Muscle layer of colon (tissue), 2 donors: ENCODE measurements around the gene ZBTB6.

Experiments
- H3K27ac ChIP-seq: one replicate; pipeline ENCODE4 v1.7.0; 2013; ENCODE audit warnings: low read depth, mild to moderate bottlenecking, low read length, moderate library complexity
- H3K27me3 ChIP-seq, 2 donors: one replicate each; pipeline ENCODE4 v1.7.0; 2013; ENCODE audit warnings: low read length in 2 of 2, mild to moderate bottlenecking in 2 of 2; ENCODE audit not compliant: insufficient read depth in 2 of 2, control insufficient read depth in 1 of 2
- H3K36me3 ChIP-seq: one replicate; pipeline ENCODE4 v1.7.0; 2013; ENCODE audit warnings: mild to moderate bottlenecking, low read length; ENCODE audit not compliant: insufficient read depth
- H3K4me1 ChIP-seq: one replicate; pipeline ENCODE4 v1.7.0; 2013; ENCODE audit warnings: mild to moderate bottlenecking, low read length; ENCODE audit not compliant: insufficient read depth
- H3K4me3 ChIP-seq, 2 donors: one replicate each; pipeline ENCODE4 v1.7.0; 2013; ENCODE audit warnings: low read length in 2 of 2, low read depth in 1 of 2, mild to moderate bottlenecking in 1 of 2, moderate library complexity in 1 of 2
- H3K9ac ChIP-seq: one replicate; pipeline ENCODE4 v1.7.0; 2013; ENCODE audit warnings: low read length
- H3K9me3 ChIP-seq: one replicate; pipeline ENCODE4 v1.7.0; 2013; ENCODE audit warnings: mild to moderate bottlenecking, low read length
- donor health status: abdominal sarcoma.
- donor health status: Adenocarcinoma of cecum.

ZBTB6 gene

GRCh38 chr9:122912964-122913673 lies at the start of gene ZBTB6:
ZBTB6 (minus strand) TSS chr9:122913323; CDS start chr9:122912072, 1,251 bp downstream.
- peaks cover 15% of the 10 kb centered on the region for H3K4me1 ChIP-seq
- peak within 1 kb of the TSS; percentile 25 for H3K9ac ChIP-seq
- H3K27me3 ChIP-seq: no peaks in the 10 kb centered on the region
- peak within 1 kb of the TSS; percentile 55 to 71 for H3K4me3 ChIP-seq
- H3K27ac ChIP-seq: peak within 1 kb of the TSS; percentile 79
- no peaks in the 10 kb centered on the region for H3K9me3 ChIP-seq
- H3K36me3 ChIP-seq: peaks cover 19% of the 10 kb centered on the region

- H3K4me1 ChIP-seq: no peaks in the 10 kb centered on the region
- no peaks in the 10 kb centered on the region for H3K27me3 ChIP-seq
- H3K4me3 ChIP-seq: no peak overlapping the region
- H3K9me3 ChIP-seq: no peaks in the 10 kb centered on the region
- H3K27ac ChIP-seq: no peak overlapping the region
- no peak overlapping the region for H3K9ac ChIP-seq
- H3K36me3 ChIP-seq: peaks cover 20% of the 10 kb centered on the region
Observed at GRCh38 chr9:122961139-122961538, 48.0 kb upstream of the ZBTB6 start.

GRCh38 chr9:122955961-122956360 lies 42.8 kb upstream of the ZBTB6 start:
- no peak overlapping the region for H3K9ac ChIP-seq
- H3K4me3 ChIP-seq: no peak overlapping the region
- no peak overlapping the region for H3K27ac ChIP-seq
- peaks cover 17% of the 10 kb centered on the region for H3K36me3 ChIP-seq
- no peaks in the 10 kb centered on the region for H3K9me3 ChIP-seq
- no peaks in the 10 kb centered on the region for H3K27me3 ChIP-seq
- peaks cover 24% of the 10 kb centered on the region for H3K4me1 ChIP-seq

GRCh38 chr9:122954253-122954691 lies 41.1 kb upstream of the ZBTB6 start:
- peaks cover 28% of the 10 kb centered on the region for H3K4me1 ChIP-seq
- no peak overlapping the region for H3K4me3 ChIP-seq
- peaks cover under 1% of the 10 kb centered on the region for H3K36me3 ChIP-seq
- no peak overlapping the region for H3K27ac ChIP-seq
- no peaks in the 10 kb centered on the region for H3K27me3 ChIP-seq
- no peaks in the 10 kb centered on the region for H3K9me3 ChIP-seq
- H3K9ac ChIP-seq: no peak overlapping the region

GRCh38 chr9:122951056-122951455 lies 37.9 kb upstream of the ZBTB6 start:
- H3K4me1 ChIP-seq: peaks cover 44% of the 10 kb centered on the region
- no peak overlapping the region for H3K27ac ChIP-seq
- no peak overlapping the region for H3K4me3 ChIP-seq
- H3K27me3 ChIP-seq: no peaks in the 10 kb centered on the region
- no peaks in the 10 kb centered on the region for H3K9me3 ChIP-seq
- no peak overlapping the region for H3K9ac ChIP-seq
- H3K36me3 ChIP-seq: no peaks in the 10 kb centered on the region

- no peaks in the 10 kb centered on the region for H3K9me3 ChIP-seq
- H3K9ac ChIP-seq: no peak overlapping the region
- H3K4me3 ChIP-seq: no peak overlapping the region
- no peaks in the 10 kb centered on the region for H3K27me3 ChIP-seq
- H3K4me1 ChIP-seq: peaks cover 46% of the 10 kb centered on the region
- no peaks in the 10 kb centered on the region for H3K36me3 ChIP-seq
- H3K27ac ChIP-seq: no peak overlapping the region
Observed at GRCh38 chr9:122950263-122950662, 37.1 kb upstream of the ZBTB6 start.

GRCh38 chr9:122949696-122950095 lies 36.6 kb upstream of the ZBTB6 start:
- Histone ChIP-seq H3K36me3 (no peaks in the 10 kb centered on the region), H3K4me1 (peaks cover 47% of the 10 kb centered on the region), H3K27me3 (no peaks in the 10 kb centered on the region), H3K4me3 (no peak overlapping the region), H3K27ac (no peak overlapping the region), H3K9ac (no peak overlapping the region), H3K9me3 (no peaks in the 10 kb centered on the region)

GRCh38 chr9:122948313-122948712 lies 35.2 kb upstream of the ZBTB6 start:
- H3K9me3 ChIP-seq: no peaks in the 10 kb centered on the region
- no peaks in the 10 kb centered on the region for H3K36me3 ChIP-seq
- H3K9ac ChIP-seq: no peak overlapping the region
- H3K27me3 ChIP-seq: no peaks in the 10 kb centered on the region
- H3K27ac ChIP-seq: no peak overlapping the region
- H3K4me1 ChIP-seq: peaks cover 37% of the 10 kb centered on the region
- no peak overlapping the region for H3K4me3 ChIP-seq

GRCh38 chr9:122946461-122947005 lies 33.4 kb upstream of the ZBTB6 start:
- Histone ChIP-seq H3K27me3 (no peaks in the 10 kb centered on the region), H3K9ac (no peak overlapping the region), H3K9me3 (no peaks in the 10 kb centered on the region), H3K4me1 (peaks cover 45% of the 10 kb centered on the region), H3K4me3 (no peak overlapping the region), H3K36me3 (no peaks in the 10 kb centered on the region), H3K27ac (peak overlapping the region; percentile 45)

GRCh38 chr9:122944960-122945888 lies 32.1 kb upstream of the ZBTB6 start:
- no peaks in the 10 kb centered on the region for H3K9me3 ChIP-seq
- no peaks in the 10 kb centered on the region for H3K36me3 ChIP-seq
- H3K27me3 ChIP-seq: no peaks in the 10 kb centered on the region
- H3K9ac ChIP-seq: no peak overlapping the region
- peak overlapping the region in 1 of 2 donors; percentile 20 for H3K4me3 ChIP-seq
- H3K4me1 ChIP-seq: peaks cover 43% of the 10 kb centered on the region
- H3K27ac ChIP-seq: peak overlapping the region; percentile 45

- Histone ChIP-seq H3K9ac (peak overlapping the region; percentile 66), H3K4me3 (peak overlapping the region; percentile 76 to 83), H3K27me3 (no peaks in the 10 kb centered on the region), H3K4me1 (peaks cover 37% of the 10 kb centered on the region), H3K9me3 (no peaks in the 10 kb centered on the region), H3K27ac (peak overlapping the region; percentile 97), H3K36me3 (peaks cover 6% of the 10 kb centered on the region)
Observed at GRCh38 chr9:122941582-122942234, 28.6 kb upstream of the ZBTB6 start.
